K562 (cell line): ENCODE measurements around the gene PRM3. TPM values are rescaled to one million over a fixed set of nuclear protein-coding genes. Genes with fewer than 3 reads are reported as not detected.
A peak's percentile ranks its signal among the peaks of the same experiment; 100 is the strongest.

Experiments used
- CBX1 ChIP-seq: sonication (generic); IDR thresholded peaks from 2 replicates; pipeline ENCODE4 v1.6.1; 2016; ENCODE audit warnings: antibody characterized with exemption, low read depth, mild to moderate bottlenecking
- CCAR2 ChIP-seq: fragments of 200-400 bp; formaldehyde crosslinking; IDR thresholded peaks from 2 replicates; pipeline ENCODE4 v1.6.1; 2017; ENCODE audit warnings: mild to moderate bottlenecking, low read depth, low read length
- CSDE1 ChIP-seq, 2 experiments: fragments of 450-650 bp; IDR thresholded peaks; 2 replicates each; pipeline ENCODE4 v1.6.1; 2016; ENCODE audit warnings: mild to moderate bottlenecking in 1 of 2
- EP400 ChIP-seq: fragments of 450-650 bp; IDR thresholded peaks from 2 replicates; pipeline ENCODE4 v1.6.1; 2017; ENCODE audit warnings: antibody characterized with exemption, mild to moderate bottlenecking, moderate library complexity
- FOXJ3 ChIP-seq: sonication (generic); formaldehyde crosslinking; IDR thresholded peaks from 2 replicates; pipeline ENCODE4 v1.4.0; 2020; ENCODE audit warnings: mild to moderate bottlenecking, missing genetic modification reagents
- GTF2E2 ChIP-seq: fragments of 200-800 bp; sonication (Bioruptor generic); IDR thresholded peaks from 2 replicates; pipeline ENCODE4 v1.6.1; 2016; ENCODE audit warnings: missing genetic modification characterization, missing compliant biosample characterization
- HDAC1 ChIP-seq, 2 experiments: fragments of 450-650 bp; IDR thresholded peaks; 2 replicates each; pipeline ENCODE4 v1.6.1; 2016 to 2017; ENCODE audit warnings: inconsistent platforms in 1 of 2, mild to moderate bottlenecking in 1 of 2, moderate library complexity in 1 of 2
- JUN ChIP-seq, 2 experiments: sonication (generic) in 1 of 2; formaldehyde crosslinking in 1 of 2; IDR thresholded peaks; 2 replicates each; pipeline versions ENCODE4 v1.6.1 to v1.8.0; 2012 to 2022; ENCODE audit warnings: borderline replicate concordance in 2 of 2, mild to moderate bottlenecking in 2 of 2, improper control_type of control experiment in 1 of 2, low read depth in 1 of 2, low read length in 1 of 2, missing genetic modification reagents in 1 of 2
- MBD1 ChIP-seq: fragments of 250-450 bp; sonication (Bioruptor Pico); IDR thresholded peaks from 2 replicates; pipeline ENCODE4 v1.8.0; 2022; ENCODE audit warnings: inconsistent platforms
- NRF1 ChIP-seq, 2 experiments: fragments of 450-650 bp; IDR thresholded peaks in 1 of 2; conservative IDR thresholded peaks in 1 of 2; 2 replicates each; pipeline ENCODE4 v1.6.1; 2014; ENCODE audit warnings: mild to moderate bottlenecking in 2 of 2
- RAD51 ChIP-seq: fragments of 450-650 bp; IDR thresholded peaks from 2 replicates; pipeline ENCODE4 v1.7.1; 2016; ENCODE audit warnings: low read depth, mild to moderate bottlenecking, borderline replicate concordance
- SMARCA5 ChIP-seq: fragments of 450-650 bp; IDR thresholded peaks from 2 replicates; pipeline ENCODE4 v1.6.1; 2016
- SP1 ChIP-seq: sonication (generic); formaldehyde crosslinking; IDR thresholded peaks from 2 replicates; pipeline ENCODE4 v1.8.1; 2022; ENCODE audit warnings: mild to moderate bottlenecking, missing genetic modification reagents
- SP2 ChIP-seq: IDR thresholded peaks from 2 replicates; pipeline ENCODE4 v1.6.1; 2011; ENCODE audit warnings: mild to moderate bottlenecking, low read depth, low read length, moderate library complexity; ENCODE audit not compliant: poor library complexity, severe bottlenecking; ENCODE audit errors: extremely low read depth
- TAF1 ChIP-seq: IDR thresholded peaks from 2 replicates; pipeline ENCODE4 v1.6.1; 2011; ENCODE audit warnings: mild to moderate bottlenecking, low read length, moderate library complexity; ENCODE audit not compliant: insufficient read depth, control insufficient read depth, severe bottlenecking; ENCODE audit errors: extremely low read depth
- TBP ChIP-seq: optimal IDR thresholded peaks from 2 replicates; pipeline ENCODE3; 2011; ENCODE audit warnings: low read depth, low read length, improper control_type of control experiment
- USF1 ChIP-seq: sonication (generic); formaldehyde crosslinking; IDR thresholded peaks from 2 replicates; pipeline ENCODE4 v1.9.0; 2022; ENCODE audit warnings: mild to moderate bottlenecking, missing genetic modification reagents
- ZNF445 ChIP-seq: fragments of 250-450 bp; sonication (Bioruptor Pico); IDR thresholded peaks from 2 replicates; pipeline ENCODE4 v1.4.0; 2020; ENCODE audit warnings: low read depth, mild to moderate bottlenecking, moderate library complexity
- ZNF668 ChIP-seq: fragments of 250-450 bp; sonication (Bioruptor Pico); IDR thresholded peaks from 2 replicates; pipeline ENCODE4 v1.8.0; 2022; ENCODE audit warnings: mild to moderate bottlenecking, inconsistent platforms
- ZNF830 ChIP-seq: fragments of 250-450 bp; sonication (Bioruptor Pico); IDR thresholded peaks from 2 replicates; pipeline ENCODE4 v1.5.0; 2021; ENCODE audit warnings: mild to moderate bottlenecking
- polyA plus RNA-seq, 8 experiments: library from polyadenylated mRNA; depleted of rRNA in 4 of 8; stranded (reverse) in 5 of 8; unstranded in 3 of 8; fragments of >200 nt; fragmentation: Nextera tagmentation in 2 of 8; fragmentation: Illumina TruSeq in 1 of 8; extraction: Ambion mirVana in 2 of 8; extraction: Trizol in 1 of 8; gene quantifications; 2 replicates each; pipeline versions ENCODE4 v1.2.1 to v1.2.3, GENCODE V29; 2011 to 2014; ENCODE audit warnings: inconsistent platforms in 1 of 8, missing spikeins in 1 of 8
- total RNA-seq, 7 experiments: library from RNA; depleted of rRNA in 6 of 7; stranded (reverse); fragments of >200 nt in 6 of 7; fragmentation: Illumina TruSeq in 2 of 7; extraction: Trizol in 2 of 7; gene quantifications; 2 replicates each; pipeline versions ENCODE4 v1.2.1 to v1.2.3, GENCODE V29; 2011 to 2021; ENCODE audit warnings: low replicate concordance in 1 of 7
- TF ChIP-seq, protein P1 (sequence below): sonication (generic); formaldehyde crosslinking; IDR thresholded peaks from 2 replicates; pipeline ENCODE4 v1.5.0; 2020; ENCODE audit warnings: missing genetic modification reagents

The PRM3 gene
- total and polyA plus RNA-seq, 9 of the 15 experiments (the other 6 are each of a cell fraction or from before 2014, with no cell fraction given): not detected

DNA sequence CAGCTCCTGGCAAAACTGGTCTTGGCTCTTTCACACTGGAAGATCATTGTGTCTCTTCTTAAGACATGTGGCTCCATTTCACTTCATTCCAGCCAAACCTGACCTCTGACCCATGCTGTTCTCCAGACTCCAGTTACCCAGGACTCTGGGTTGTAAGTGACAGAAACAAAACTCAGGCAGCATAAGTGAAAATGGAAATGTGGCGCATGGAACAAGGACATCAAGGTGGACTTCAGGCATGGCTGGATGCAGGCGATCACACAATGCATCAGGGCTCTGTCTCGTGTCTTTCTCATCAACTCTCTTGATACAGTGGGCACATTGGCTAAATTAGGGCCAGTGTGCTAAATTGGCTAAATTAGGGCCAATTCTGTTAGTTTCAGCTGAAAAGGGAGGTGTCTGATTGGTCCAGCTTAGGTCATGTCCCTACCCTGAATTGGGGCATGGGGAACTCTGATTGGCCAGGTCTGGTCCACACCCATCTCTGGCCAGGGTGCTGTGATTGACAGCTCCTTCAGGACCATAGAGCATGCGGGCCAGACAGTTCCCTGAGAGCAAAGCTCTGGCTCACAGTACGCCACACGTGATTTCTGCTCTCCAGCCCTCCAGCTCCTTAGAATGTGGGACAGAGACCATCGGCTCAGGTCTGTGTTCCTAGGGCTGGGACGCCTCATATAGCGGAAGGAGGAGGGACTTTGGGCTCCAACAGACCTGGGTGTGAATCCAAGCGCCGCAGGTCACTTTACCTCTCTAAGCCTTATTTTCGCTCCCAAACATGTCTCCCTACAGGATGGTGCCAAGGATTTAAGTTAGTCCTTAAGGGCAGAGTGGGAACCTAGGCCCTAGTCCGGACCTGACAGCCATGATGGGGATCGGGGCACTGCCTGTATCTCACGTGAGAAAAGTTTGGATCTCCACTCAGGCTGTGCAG is 34.9 kb downstream of the PRM3 start (continued):
- TF ChIP-seq SP1 (CRISPR knock-in tag) (0 out of 2 replicates have a peak, but pooled peaks have one; percentile 38), GTF2E2 (no peak), MBD1 (CRISPR knock-in tag) (no peak), NRF1 (conservative IDR thresholded peaks at IDR 0.05 in 1 of 2, IDR thresholded peaks at IDR 0.05 in 1 of 2) (peak; percentile 78 to 83), ZNF445 (CRISPR knock-in tag) (no peak), JUN (IDR thresholded peaks at IDR 0.05; ENCODE audit: borderline replicate concordance, low read depth, low read length) (peak; percentile 36; the same call in 1 of the 2 replicates), JUN (CRISPR knock-in tag; IDR thresholded peaks at IDR 0.05; ENCODE audit: borderline replicate concordance) (no peak), USF1 (CRISPR knock-in tag) (peak; percentile 92), EP400 (peak; percentile 62), CSDE1 (IDR thresholded peaks at IDR 0.05) (no peak), SP2 (peak; percentile 47), FOXJ3 (CRISPR knock-in tag) (no peak), CCAR2 (no peak), RAD51 (peak; percentile 88), HDAC1 (IDR thresholded peaks at IDR 0.05) (peak in 1 of 2 experiments; percentile 48; a peak in 1 of 4 replicates), CBX1 (0 out of 2 replicates have a peak, but pooled peaks have one; percentile 2), ZNF830 (CRISPR knock-in tag) (no peak), SMARCA5 (peak; percentile 71; the same call in 1 of the 2 replicates), TBP (peak; percentile 72), ZNF668 (CRISPR knock-in tag) (no peak), TAF1 (peak; percentile 47)
- TF ChIP-seq, protein P1, sequence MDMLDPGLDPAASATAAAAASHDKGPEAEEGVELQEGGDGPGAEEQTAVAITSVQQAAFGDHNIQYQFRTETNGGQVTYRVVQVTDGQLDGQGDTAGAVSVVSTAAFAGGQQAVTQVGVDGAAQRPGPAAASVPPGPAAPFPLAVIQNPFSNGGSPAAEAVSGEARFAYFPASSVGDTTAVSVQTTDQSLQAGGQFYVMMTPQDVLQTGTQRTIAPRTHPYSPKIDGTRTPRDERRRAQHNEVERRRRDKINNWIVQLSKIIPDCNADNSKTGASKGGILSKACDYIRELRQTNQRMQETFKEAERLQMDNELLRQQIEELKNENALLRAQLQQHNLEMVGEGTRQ (CRISPR knock-in tag): peak; percentile 87
